GM23338 (cell line): ENCODE results near the gene SEMA6B. TPM values are rescaled to one million over a fixed set of nuclear protein-coding genes. Genes with fewer than 3 reads are reported as not detected.

ENCODE experiments used
- ATAC-seq: fragments of 200-7000 bp; cut with Tn5 transposase; 3 replicates; pipeline ENCODE4 v1.9.1; 2020
- DNase-seq: peaks from one replicate; pipeline ENCODE4 v3.0.0-alpha.2; 2015; ENCODE audit warnings: low spot score
- H2AFZ ChIP-seq: fragments of 200-600 bp; sonication (generic); 2 replicates; pipeline ENCODE4 v1.8.0; 2016; ENCODE audit warnings: antibody characterized with exemption, mild to moderate bottlenecking, moderate library complexity
- H3F3A ChIP-seq: fragments of 200-600 bp; sonication (generic); replicated peaks from 2 replicates; pipeline ENCODE4 v1.8.0; 2017; ENCODE audit warnings: antibody characterized with exemption, mixed run types, low read depth
- H3K27ac ChIP-seq: fragments of 200-600 bp; sonication (generic); 2 replicates; pipeline ENCODE4 v1.6.1; 2016; ENCODE audit warnings: low read depth
- H3K27me3 ChIP-seq: fragments of 200-600 bp; sonication (generic); 2 replicates; pipeline ENCODE4 v1.8.0; 2016; ENCODE audit warnings: mild to moderate bottlenecking, mixed run types, moderate library complexity; ENCODE audit not compliant: insufficient read depth
- H3K36me3 ChIP-seq: fragments of 200-600 bp; sonication (generic); 2 replicates; pipeline ENCODE4 v1.8.0; 2016; ENCODE audit warnings: mild to moderate bottlenecking; ENCODE audit not compliant: insufficient read depth
- H3K4me1 ChIP-seq: fragments of 200-600 bp; sonication (generic); 2 replicates; pipeline ENCODE4 v1.8.0; 2016; ENCODE audit warnings: mild to moderate bottlenecking, moderate library complexity; ENCODE audit not compliant: insufficient read depth
- H3K4me2 ChIP-seq: fragments of 200-600 bp; sonication (generic); 2 replicates; pipeline ENCODE4 v1.7.1; 2017; ENCODE audit warnings: mixed run types
- H3K4me3 ChIP-seq: fragments of 200-600 bp; sonication (generic); 2 replicates; pipeline ENCODE4 v1.6.1; 2016; ENCODE audit warnings: mixed run types
- H3K79me2 ChIP-seq: fragments of 200-600 bp; sonication (generic); replicated peaks from 2 replicates; pipeline ENCODE4 v1.8.0; 2017; ENCODE audit warnings: mild to moderate bottlenecking; ENCODE audit not compliant: insufficient read depth
- H3K9me2 ChIP-seq: fragments of 200-600 bp; sonication (generic); 2 replicates; pipeline ENCODE4 v1.8.0; 2017; ENCODE audit not compliant: insufficient read depth
- H4K20me1 ChIP-seq: fragments of 200-600 bp; sonication (generic); replicated peaks from 2 replicates; pipeline ENCODE4 v1.8.0; 2017; ENCODE audit warnings: mild to moderate bottlenecking; ENCODE audit not compliant: insufficient read depth
- H3K27ac Mint-ChIP-seq: 2 replicates; pipeline ENCODE4 v1.8.0; 2020; ENCODE audit warnings: inconsistent platforms, mild to moderate bottlenecking, moderate library complexity, mixed read lengths
- H3K27me3 Mint-ChIP-seq: 3 replicates; pipeline ENCODE4 v1.8.0; 2022; ENCODE audit warnings: low read depth, mild to moderate bottlenecking, moderate library complexity, mixed read lengths, inconsistent platforms; ENCODE audit not compliant: insufficient read depth, poor library complexity
- H3K36me3 Mint-ChIP-seq: 3 replicates; pipeline ENCODE4 v1.8.0; 2021; ENCODE audit warnings: low read depth, mild to moderate bottlenecking, inconsistent platforms, moderate library complexity, mixed read lengths
- H3K4me1 Mint-ChIP-seq: 3 replicates; pipeline ENCODE4 v1.8.0; 2020; ENCODE audit warnings: mild to moderate bottlenecking, inconsistent platforms, mixed read lengths
- H3K4me3 Mint-ChIP-seq: 3 replicates; pipeline ENCODE4 v1.8.0; 2021; ENCODE audit warnings: moderate library complexity, mild to moderate bottlenecking, inconsistent platforms, mixed read lengths
- H3K9me3 Mint-ChIP-seq: 3 replicates; pipeline ENCODE4 v1.8.0; 2020; ENCODE audit warnings: moderate library complexity, mild to moderate bottlenecking, inconsistent platforms, mixed read lengths
- CREB1 ChIP-seq: fragments of 250-450 bp; sonication (Bioruptor Pico); IDR thresholded peaks from 2 replicates; pipeline ENCODE4 v1.5.0; 2020; ENCODE audit warnings: low read depth, mild to moderate bottlenecking, moderate library complexity
- CTCF ChIP-seq, 2 experiments: fragments of 200-600 bp in 1 of 2; sonication (generic) in 1 of 2; conservative IDR thresholded peaks; 2 replicates each; pipeline versions ENCODE4 v1.5.1 to v1.6.1; 2016 to 2017; ENCODE audit warnings: antibody characterized with exemption in 2 of 2, low read depth in 2 of 2, mild to moderate bottlenecking in 2 of 2, moderate library complexity in 1 of 2
- ETS1 ChIP-seq: IDR thresholded peaks from 2 replicates; pipeline ENCODE4 v1.6.1; 2016; ENCODE audit warnings: antibody characterized with exemption
- EZH2 ChIP-seq: fragments of 200-600 bp; sonication (generic); IDR thresholded peaks from one replicate; pipeline ENCODE4 v1.8.0; 2017; ENCODE audit warnings: antibody characterized with exemption, mild to moderate bottlenecking, low read depth; ENCODE audit not compliant: unreplicated experiment
- EZH2phosphoT487 ChIP-seq: fragments of 200-600 bp; sonication (generic); IDR thresholded peaks from one replicate; pipeline ENCODE4 v1.8.1; 2018; ENCODE audit warnings: antibody characterized with exemption; ENCODE audit not compliant: unreplicated experiment
- JUNB ChIP-seq: IDR thresholded peaks from one replicate; pipeline ENCODE4 v1.6.1; 2016; ENCODE audit warnings: antibody characterized with exemption; ENCODE audit not compliant: unreplicated experiment
- NANOG ChIP-seq: IDR thresholded peaks from 2 replicates; pipeline ENCODE4 v1.6.1; 2016; ENCODE audit warnings: antibody characterized with exemption, borderline replicate concordance
- POLR2AphosphoS5 ChIP-seq: IDR thresholded peaks from 2 replicates; pipeline ENCODE4 v1.6.1; 2016; ENCODE audit warnings: antibody characterized with exemption, low read depth
- REST ChIP-seq: IDR thresholded peaks from one replicate; pipeline ENCODE4 v1.6.1; 2018; ENCODE audit warnings: antibody characterized with exemption; ENCODE audit not compliant: unreplicated experiment
- STAT1 ChIP-seq: IDR thresholded peaks from one replicate; pipeline ENCODE4 v1.6.1; 2016; ENCODE audit warnings: antibody characterized with exemption; ENCODE audit not compliant: unreplicated experiment
- ZNF114 ChIP-seq: fragments of 250-450 bp; sonication (Bioruptor Pico); IDR thresholded peaks from 2 replicates; pipeline ENCODE4 v1.5.0; 2020; ENCODE audit warnings: mild to moderate bottlenecking, moderate library complexity
- ZNF331 ChIP-seq: fragments of 250-450 bp; sonication (Bioruptor Pico); IDR thresholded peaks from 2 replicates; pipeline ENCODE4 v1.5.0; 2020; ENCODE audit warnings: low read depth, mild to moderate bottlenecking, moderate library complexity
- ZNF462 ChIP-seq: fragments of 250-450 bp; sonication (Bioruptor Pico); IDR thresholded peaks from 2 replicates; pipeline ENCODE4 v1.5.0; 2020; ENCODE audit warnings: mild to moderate bottlenecking, moderate library complexity
- polyA plus RNA-seq: library from polyadenylated mRNA; unstranded; fragments of >200 nt; fragmentation: Nextera tagmentation; extraction: Ambion mirVana; gene quantifications from 2 replicates; pipeline ENCODE4 v1.2.1, GENCODE V29; 2016
- total RNA-seq: library from RNA; depleted of rRNA; stranded (reverse); fragments of >200 nt; shearing (Covaris generic); gene quantifications from 2 replicates; pipeline ENCODE4 v1.2.3, GENCODE V29; 2014

Gene SEMA6B
- total and polyA plus RNA-seq, 2 experiments from 2014 or later: 5.3 to 42.7 TPM

- Mint-ChIP-seq H3K4me1 (peaks cover 21% of the 10 kb centered on the region), H3K9me3 (no peaks in the 10 kb centered on the region), H3K36me3 (no peaks in the 10 kb centered on the region), H3K27ac (peak overlapping the region; percentile 82; the same call in 1 of the 2 replicates), H3K27me3 (peaks cover 17% of the 10 kb centered on the region), H3K4me3 (no peak overlapping the region)
- H3K9me2 ChIP-seq: no peaks in the 10 kb centered on the region
- DNase-seq (peak; percentile 75), ATAC-seq (peak; percentile 28)
- H3K27ac ChIP-seq: peak overlapping the region; percentile 94
- peaks cover 24% of the 10 kb centered on the region for H3F3A ChIP-seq
- no peak overlapping the region; the same call in 1 of the 2 replicates for H3K4me2 ChIP-seq
- H2AFZ ChIP-seq: no peak overlapping the region
- peaks cover 17% of the 10 kb centered on the region for H3K4me1 ChIP-seq
- no peaks in the 10 kb centered on the region for H3K36me3 ChIP-seq
- no peak overlapping the region for H3K4me3 ChIP-seq
- H4K20me1 ChIP-seq: peaks cover 12% of the 10 kb centered on the region; the same call in 1 of the 2 replicates
- peaks cover 27% of the 10 kb centered on the region for H3K79me2 ChIP-seq
- TF ChIP-seq EZH2: no peak
- TF ChIP-seq ZNF462 (CRISPR knock-in tag): no peak
- no peak for TF ChIP-seq ETS1
- no peak for TF ChIP-seq REST
- no peak for TF ChIP-seq ZNF114 (CRISPR knock-in tag)
- TF ChIP-seq POLR2AphosphoS5: no peak
- no peak for TF ChIP-seq ZNF331 (CRISPR knock-in tag)
- no peak for TF ChIP-seq EZH2phosphoT487
- TF ChIP-seq NANOG: no peak
- TF ChIP-seq CTCF (conservative IDR thresholded peaks at IDR 0.05; ENCODE audit: low read depth in 2 of 2): peak; percentile 83 to 84
- TF ChIP-seq STAT1: no peak
- TF ChIP-seq CREB1 (CRISPR knock-in tag): 0 out of 2 replicates have a peak, but pooled peaks have one; percentile 31
- TF ChIP-seq JUNB: no peak
- H3K27me3 ChIP-seq: no peaks in the 10 kb centered on the region
Measured at GRCh38 chr19:4576016-4576933, 16.8 kb upstream of the SEMA6B start.
